Femur (tissue), 1 donor: Measurements from ENCODE around the gene GIMAP5.

Source experiments
- DNase-seq: peaks from one replicate; pipeline ENCODE4 v3.0.0-alpha.2; 2017

GIMAP5 gene

GRCh38 chr7:150778014-150778737 is 41.0 kb downstream of the GIMAP5 start:
- no peak for DNase-seq

GRCh38 chr7:150778738-150779301 is 41.6 kb downstream of the GIMAP5 start:
- peak; percentile 88 for DNase-seq

GRCh38 chr7:150780292-150780691 is 43.1 kb downstream of the GIMAP5 start:
- DNase-seq, result no peak

GRCh38 chr7:150781103-150781502 is 43.9 kb downstream of the GIMAP5 start:
- no peak for DNase-seq

GRCh38 chr7:150781961-150782360 is 44.7 kb downstream of the GIMAP5 start:
- no peak for DNase-seq

- peak; percentile 36 for DNase-seq
These were observed 47.0 kb downstream of the GIMAP5 start for GRCh38 chr7:150784120-150784736.

- DNase-seq, result peak; percentile 36
These were observed 47.7 kb downstream of the GIMAP5 start for GRCh38 chr7:150784954-150785353.

- DNase-seq, result peak; percentile 54
These were observed 50.4 kb downstream of the GIMAP5 start for GRCh38 chr7:150787321-150788281.

- peak; percentile 60 for DNase-seq
These were observed 51.5 kb downstream of the GIMAP5 start for GRCh38 chr7:150788474-150789269.

GRCh38 chr7:150790416-150791075 is 53.3 kb downstream of the GIMAP5 start:
- DNase-seq, result no peak

GRCh38 chr7:150791304-150791703 is 54.1 kb downstream of the GIMAP5 start:
- no peak for DNase-seq

- DNase-seq, result no peak
These were observed 54.7 kb downstream of the GIMAP5 start for GRCh38 chr7:150791746-150792452.
